Hepatocyte (in vitro differentiated cells): ENCODE results near the gene GABARAPL1.

Experiments used
- EZH2 ChIP-seq: fragments of 200-600 bp; sonication (generic); IDR thresholded peaks from 2 replicates; pipeline ENCODE4 v1.6.1; 2016; ENCODE audit warnings: antibody characterized with exemption, mild to moderate bottlenecking, borderline replicate concordance
- EZH2phosphoT487 ChIP-seq: fragments of 200-600 bp; sonication (generic); IDR thresholded peaks from one replicate; pipeline ENCODE4 v1.6.1; 2018; ENCODE audit warnings: antibody characterized with exemption, mild to moderate bottlenecking, low read depth, moderate library complexity; ENCODE audit not compliant: unreplicated experiment, severe bottlenecking
- TF ChIP-seq, protein P1 (sequence below): fragments of 200-600 bp; sonication (generic); IDR thresholded peaks from 2 replicates; pipeline ENCODE4 v1.5.1; 2016; ENCODE audit warnings: antibody characterized with exemption, mild to moderate bottlenecking; ENCODE audit not compliant: poor library complexity

- TF ChIP-seq EZH2 (no peak), EZH2phosphoT487 (no peak)
- TF ChIP-seq, protein P1, sequence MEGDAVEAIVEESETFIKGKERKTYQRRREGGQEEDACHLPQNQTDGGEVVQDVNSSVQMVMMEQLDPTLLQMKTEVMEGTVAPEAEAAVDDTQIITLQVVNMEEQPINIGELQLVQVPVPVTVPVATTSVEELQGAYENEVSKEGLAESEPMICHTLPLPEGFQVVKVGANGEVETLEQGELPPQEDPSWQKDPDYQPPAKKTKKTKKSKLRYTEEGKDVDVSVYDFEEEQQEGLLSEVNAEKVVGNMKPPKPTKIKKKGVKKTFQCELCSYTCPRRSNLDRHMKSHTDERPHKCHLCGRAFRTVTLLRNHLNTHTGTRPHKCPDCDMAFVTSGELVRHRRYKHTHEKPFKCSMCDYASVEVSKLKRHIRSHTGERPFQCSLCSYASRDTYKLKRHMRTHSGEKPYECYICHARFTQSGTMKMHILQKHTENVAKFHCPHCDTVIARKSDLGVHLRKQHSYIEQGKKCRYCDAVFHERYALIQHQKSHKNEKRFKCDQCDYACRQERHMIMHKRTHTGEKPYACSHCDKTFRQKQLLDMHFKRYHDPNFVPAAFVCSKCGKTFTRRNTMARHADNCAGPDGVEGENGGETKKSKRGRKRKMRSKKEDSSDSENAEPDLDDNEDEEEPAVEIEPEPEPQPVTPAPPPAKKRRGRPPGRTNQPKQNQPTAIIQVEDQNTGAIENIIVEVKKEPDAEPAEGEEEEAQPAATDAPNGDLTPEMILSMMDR = no peak
Measured at GRCh38 chr12:10243818-10244520, 31.3 kb downstream of the GABARAPL1 start.
